PFSK-1 (cell line): ENCODE results near the gene CYSTM1.

Source experiments
- POLR2AphosphoS5 ChIP-seq: IDR thresholded peaks from 2 replicates; pipeline ENCODE4 v1.6.1; 2012; ENCODE audit warnings: low read depth, mild to moderate bottlenecking, control low read depth, low read length, moderate library complexity
- SIN3A ChIP-seq: IDR thresholded peaks from 2 replicates; pipeline ENCODE4 v1.6.1; 2012; ENCODE audit warnings: mild to moderate bottlenecking, low read length, moderate library complexity, borderline replicate concordance; ENCODE audit not compliant: insufficient read depth
- TAF1 ChIP-seq: IDR thresholded peaks from 2 replicates; pipeline ENCODE4 v1.6.1; 2012; ENCODE audit warnings: low read length, control low read depth, borderline replicate concordance; ENCODE audit not compliant: insufficient read depth

DNA sequence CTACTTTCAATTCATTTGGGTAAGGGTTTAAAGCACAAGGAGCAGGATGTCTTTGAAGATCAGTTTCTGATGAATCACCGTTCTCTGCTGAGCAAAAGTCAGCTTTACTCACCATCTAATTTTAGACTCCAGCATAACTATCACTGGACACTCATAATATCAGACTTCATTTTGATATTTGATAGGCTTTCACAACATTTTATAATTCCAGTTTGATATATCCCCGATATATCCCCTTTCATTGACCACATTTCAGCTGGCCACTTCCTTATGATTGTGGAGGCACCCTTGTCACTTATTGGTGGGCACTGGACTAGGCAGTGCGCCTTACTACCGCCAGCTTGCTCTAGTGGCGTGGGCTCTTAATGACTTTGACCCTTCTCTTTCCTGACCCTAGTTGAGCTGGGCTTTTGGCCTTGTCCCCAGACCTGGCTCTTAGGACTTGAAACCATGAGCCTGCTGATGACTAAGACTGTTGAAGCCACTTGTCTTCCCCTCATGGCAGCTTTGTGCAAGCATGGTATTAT lies 46.8 kb downstream of the CYSTM1 start:
- no peak for TF ChIP-seq POLR2AphosphoS5
- TF ChIP-seq SIN3A = no peak
- no peak for TF ChIP-seq TAF1
